Glutamatergic neuron (in vitro differentiated cells): ENCODE data around the gene VSIG10L2. TPM values are rescaled to one million over a fixed set of nuclear protein-coding genes. Genes with fewer than 3 reads are reported as not detected.

ENCODE experiments used
- DNase-seq: peaks from one replicate; pipeline ENCODE4 v3.0.0; 2022
- H3K27ac Mint-ChIP-seq: one replicate; pipeline ENCODE4 v1.8.0; 2020; ENCODE audit warnings: mild to moderate bottlenecking, mixed read lengths, inconsistent platforms; ENCODE audit not compliant: unreplicated experiment
- H3K27me3 Mint-ChIP-seq: one replicate; pipeline ENCODE4 v1.8.0; 2020; ENCODE audit warnings: mild to moderate bottlenecking, moderate library complexity, mixed read lengths, inconsistent platforms; ENCODE audit not compliant: unreplicated experiment
- H3K36me3 Mint-ChIP-seq: one replicate; pipeline ENCODE4 v1.8.0; 2020; ENCODE audit warnings: mild to moderate bottlenecking, mixed read lengths, inconsistent platforms; ENCODE audit not compliant: unreplicated experiment
- H3K4me1 Mint-ChIP-seq: one replicate; pipeline ENCODE4 v1.8.0; 2020; ENCODE audit warnings: mild to moderate bottlenecking, low read depth, mixed read lengths, inconsistent platforms; ENCODE audit not compliant: unreplicated experiment
- H3K4me3 Mint-ChIP-seq: one replicate; pipeline ENCODE4 v1.8.0; 2020; ENCODE audit warnings: mild to moderate bottlenecking, mixed read lengths, inconsistent platforms; ENCODE audit not compliant: unreplicated experiment
- H3K9me3 Mint-ChIP-seq: one replicate; pipeline ENCODE4 v1.8.0; 2020; ENCODE audit warnings: mild to moderate bottlenecking, moderate library complexity, mixed read lengths, inconsistent platforms; ENCODE audit not compliant: unreplicated experiment
- CTCF ChIP-seq: fragments of 200-600 bp; sonication (generic); IDR thresholded peaks from one replicate; pipeline ENCODE4 v1.5.0; 2021; ENCODE audit not compliant: partially characterized antibody, unreplicated experiment
- total RNA-seq: library from RNA; stranded (reverse); fragmentation: NEBNext Ultra II Directional; extraction: Animal tissue kit (Norgen Biotek cat#: 25700); gene quantifications from one replicate; pipeline ENCODE4 v1.2.1, GENCODE V29; 2021; ENCODE audit not compliant: unreplicated experiment

The VSIG10L2 gene
- total RNA-seq, 1 donor from 2014 or later = not detected

- no peak overlapping the region for H3K4me3 Mint-ChIP-seq
- no peak for TF ChIP-seq CTCF
Observed at GRCh38 chr11:125924384-125925007, 21.3 kb upstream of the VSIG10L2 start.

GRCh38 chr11:125925247-125925740, 20.6 kb upstream of the VSIG10L2 start:
- no peak for DNase-seq
- Mint-ChIP-seq H3K4me1 (peaks cover 31% of the 10 kb centered on the region), H3K27me3 (no peaks in the 10 kb centered on the region), H3K27ac (peak overlapping the region; percentile 6), H3K36me3 (no peaks in the 10 kb centered on the region), H3K4me3 (no peak overlapping the region), H3K9me3 (no peaks in the 10 kb centered on the region)
- no peak for TF ChIP-seq CTCF

More at GRCh38 chr11:125924384-125925007, 21.3 kb upstream of the VSIG10L2 start:
- DNase-seq = no peak
- Mint-ChIP-seq H3K27me3 (no peaks in the 10 kb centered on the region), H3K36me3 (no peaks in the 10 kb centered on the region), H3K27ac (no peak overlapping the region), H3K4me1 (peaks cover 31% of the 10 kb centered on the region), H3K9me3 (no peaks in the 10 kb centered on the region)

GRCh38 chr11:125925804-125926203, 20.0 kb upstream of the VSIG10L2 start:
- H3K4me1 Mint-ChIP-seq = peaks cover 31% of the 10 kb centered on the region

GRCh38 chr11:125926682-125927081, 19.2 kb upstream of the VSIG10L2 start:
- Mint-ChIP-seq H3K4me3 (no peak overlapping the region), H3K36me3 (no peaks in the 10 kb centered on the region), H3K9me3 (no peaks in the 10 kb centered on the region), H3K27ac (no peak overlapping the region), H3K4me1 (peaks cover 31% of the 10 kb centered on the region), H3K27me3 (no peaks in the 10 kb centered on the region)
- no peak for DNase-seq
- TF ChIP-seq CTCF = no peak

More at GRCh38 chr11:125925804-125926203, 20.0 kb upstream of the VSIG10L2 start:
- Mint-ChIP-seq H3K9me3 (no peaks in the 10 kb centered on the region), H3K36me3 (no peaks in the 10 kb centered on the region), H3K4me3 (peak overlapping the region; percentile 19), H3K27ac (peak overlapping the region; percentile 6), H3K27me3 (no peaks in the 10 kb centered on the region)
- TF ChIP-seq CTCF = no peak
- DNase-seq = no peak

- Mint-ChIP-seq H3K27me3 (no peaks in the 10 kb centered on the region), H3K4me1 (peaks cover 19% of the 10 kb centered on the region), H3K4me3 (no peak overlapping the region), H3K27ac (no peak overlapping the region), H3K36me3 (no peaks in the 10 kb centered on the region), H3K9me3 (no peaks in the 10 kb centered on the region)
- DNase-seq = no peak
- no peak for TF ChIP-seq CTCF
Observed at GRCh38 chr11:125929445-125930075, 16.3 kb upstream of the VSIG10L2 start.
